Fibroblast of the conjunctiva (primary cell): Measurements from ENCODE around the gene IL1RAP.

Source experiments
- DNase-seq: peaks from one replicate; pipeline ENCODE4 v3.0.0-alpha.2; 2010; ENCODE audit warnings: low read depth

Gene IL1RAP

GRCh38 chr3:190542846-190543245 lies 29.0 kb downstream of the IL1RAP start:
- no peak for DNase-seq

GRCh38 chr3:190543671-190544070 lies 29.8 kb downstream of the IL1RAP start:
- DNase-seq, result no peak

GRCh38 chr3:190545191-190545590 lies 31.3 kb downstream of the IL1RAP start:
- no peak for DNase-seq

- no peak for DNase-seq
These were observed 33.1 kb downstream of the IL1RAP start for GRCh38 chr3:190546881-190547510.

GRCh38 chr3:190548031-190548656 lies 34.3 kb downstream of the IL1RAP start:
- DNase-seq, result no peak

- DNase-seq, result no peak
These were observed 38.1 kb downstream of the IL1RAP start for GRCh38 chr3:190552021-190552420.

- DNase-seq, result no peak
These were observed 39.3 kb downstream of the IL1RAP start for GRCh38 chr3:190552969-190553759.

- no peak for DNase-seq
These were observed 40.3 kb downstream of the IL1RAP start for GRCh38 chr3:190554197-190554596.

- no peak for DNase-seq
These were observed 42.5 kb downstream of the IL1RAP start for GRCh38 chr3:190556351-190556750.

GRCh38 chr3:190557296-190557695 lies 43.4 kb downstream of the IL1RAP start:
- no peak for DNase-seq

GRCh38 chr3:190558316-190558715 lies 44.4 kb downstream of the IL1RAP start:
- DNase-seq, result no peak

GRCh38 chr3:190558796-190559195 lies 44.9 kb downstream of the IL1RAP start:
- no peak for DNase-seq

GRCh38 chr3:190560013-190560895 lies 46.4 kb downstream of the IL1RAP start:
- DNase-seq, result no peak

GRCh38 chr3:190562866-190563510 lies 49.1 kb downstream of the IL1RAP start:
- DNase-seq, result no peak

GRCh38 chr3:190564175-190564574 lies 50.3 kb downstream of the IL1RAP start:
- no peak for DNase-seq

GRCh38 chr3:190566043-190566933 lies 52.4 kb downstream of the IL1RAP start:
- DNase-seq, result peak; percentile 97

- DNase-seq, result no peak
These were observed 54.2 kb downstream of the IL1RAP start for GRCh38 chr3:190568036-190568435.

- no peak for DNase-seq
These were observed 60.6 kb downstream of the IL1RAP start for GRCh38 chr3:190574473-190574872.

- no peak for DNase-seq
These were observed 61.7 kb downstream of the IL1RAP start for GRCh38 chr3:190575437-190576185.

GRCh38 chr3:190577225-190577624 lies 63.3 kb downstream of the IL1RAP start:
- DNase-seq, result no peak
